Muscle of leg (tissue), 16 donors: ENCODE measurements around the gene RBM14. TPM values are rescaled to one million over a fixed set of nuclear protein-coding genes. Genes with fewer than 3 reads are reported as not detected.

Source experiments
- DNase-seq: peaks from one replicate; pipeline ENCODE4 v3.0.0; 2013
- H3K27ac ChIP-seq: one replicate; pipeline ENCODE4 v1.5.1; 2013; ENCODE audit warnings: mild to moderate bottlenecking, low read length, control low read depth
- H3K27me3 ChIP-seq: one replicate; pipeline ENCODE4 v1.6.1; 2013; ENCODE audit warnings: low read length; ENCODE audit not compliant: control insufficient read depth, insufficient read depth
- H3K36me3 ChIP-seq: one replicate; pipeline ENCODE4 v1.6.1; 2013; ENCODE audit warnings: low read length; ENCODE audit not compliant: control insufficient read depth, insufficient read depth
- H3K4me1 ChIP-seq: one replicate; pipeline ENCODE4 v1.6.1; 2013; ENCODE audit warnings: low read length; ENCODE audit not compliant: control insufficient read depth, insufficient read depth
- H3K4me3 ChIP-seq: one replicate; pipeline ENCODE4 v1.5.1; 2013; ENCODE audit warnings: low read length, control low read depth
- H3K9me3 ChIP-seq: replicated peaks from 2 replicates; pipeline ENCODE4 v1.6.1; 2013; ENCODE audit warnings: low read depth, low read length; ENCODE audit not compliant: control insufficient read depth
- WGBS: methylation state at CpG from one replicate; pipeline ENCODE4 v1.1.5; 2013; ENCODE audit warnings: missing lambda C conversion rate; ENCODE audit not compliant: insufficient coverage; 5-methylcytosine and 5-hydroxymethylcytosine counted together
- long read RNA-seq, 11 donors: transcript quantifications; one replicate each; lab custom pipeline, GENCODE V29; 2026
- polyA plus RNA-seq, 8 donors: library from polyadenylated mRNA; unstranded; fragments of 120-200 nt; gene quantifications; one replicate each; pipeline versions ENCODE4 v1.2.1 to v1.2.3, GENCODE V29; 2013; ENCODE audit warnings: inconsistent platforms in 1 of 8, low replicate concordance in 1 of 8; ENCODE audit not compliant: insufficient read length in 8 of 8, insufficient read depth in 1 of 8
- total RNA-seq: library from RNA; stranded (reverse); fragments of 120-200 nt; gene quantifications from one replicate; pipeline ENCODE4 v1.2.4, GENCODE V29; 2013

The RBM14 gene, protein sequence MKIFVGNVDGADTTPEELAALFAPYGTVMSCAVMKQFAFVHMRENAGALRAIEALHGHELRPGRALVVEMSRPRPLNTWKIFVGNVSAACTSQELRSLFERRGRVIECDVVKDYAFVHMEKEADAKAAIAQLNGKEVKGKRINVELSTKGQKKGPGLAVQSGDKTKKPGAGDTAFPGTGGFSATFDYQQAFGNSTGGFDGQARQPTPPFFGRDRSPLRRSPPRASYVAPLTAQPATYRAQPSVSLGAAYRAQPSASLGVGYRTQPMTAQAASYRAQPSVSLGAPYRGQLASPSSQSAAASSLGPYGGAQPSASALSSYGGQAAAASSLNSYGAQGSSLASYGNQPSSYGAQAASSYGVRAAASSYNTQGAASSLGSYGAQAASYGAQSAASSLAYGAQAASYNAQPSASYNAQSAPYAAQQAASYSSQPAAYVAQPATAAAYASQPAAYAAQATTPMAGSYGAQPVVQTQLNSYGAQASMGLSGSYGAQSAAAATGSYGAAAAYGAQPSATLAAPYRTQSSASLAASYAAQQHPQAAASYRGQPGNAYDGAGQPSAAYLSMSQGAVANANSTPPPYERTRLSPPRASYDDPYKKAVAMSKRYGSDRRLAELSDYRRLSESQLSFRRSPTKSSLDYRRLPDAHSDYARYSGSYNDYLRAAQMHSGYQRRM
- total RNA-seq (25.9 TPM), polyA plus RNA-seq (10 to 100 TPM; 35.2 to 56.5 (median 42.9) TPM)
- long read RNA-seq, donor 1, result 0 reads
- long read RNA-seq, donor 2, result 0 reads
- long read RNA-seq, donor 3, transcript RBM14-201 (3 exons, 2,828 nt), result major isoform, 5 of 15 reads
- long read RNA-seq, donor 3, partial matches to known transcripts, result 10 of 15 reads
- long read RNA-seq, donor 3, other reads (novel, unspliced or antisense), result 0 of 15 reads
- long read RNA-seq, donor 4, partial matches to known transcripts, result 17 of 18 reads
- long read RNA-seq, donor 4, other reads (novel, unspliced or antisense), result 0 of 18 reads
- long read RNA-seq, donor 5, transcript RBM14-201 (3 exons, 2,828 nt), result major isoform, 6 of 31 reads
- long read RNA-seq, donor 5, partial matches to known transcripts, result 25 of 31 reads
- long read RNA-seq, donor 5, other reads (novel, unspliced or antisense), result 0 of 31 reads
- long read RNA-seq, donor 6, transcript RBM14-201 (3 exons, 2,828 nt), result major isoform, 6 of 20 reads
- long read RNA-seq, donor 6, partial matches to known transcripts, result 14 of 20 reads
- long read RNA-seq, donor 6, other reads (novel, unspliced or antisense), result 0 of 20 reads
- long read RNA-seq, donor 7, partial matches to known transcripts, result 24 of 28 reads
- long read RNA-seq, donor 7, other reads (novel, unspliced or antisense), result 0 of 28 reads
- long read RNA-seq, donor 8, partial matches to known transcripts, result 7 of 9 reads
- long read RNA-seq, donor 8, other reads (novel, unspliced or antisense), result 0 of 9 reads
- long read RNA-seq, donor 9, transcript RBM14-201 (3 exons, 2,828 nt), result major isoform, 5 of 16 reads
- long read RNA-seq, donor 9, partial matches to known transcripts, result 11 of 16 reads
- long read RNA-seq, donor 9, other reads (novel, unspliced or antisense), result 0 of 16 reads
- long read RNA-seq, donor 10, transcript RBM14-201 (3 exons, 2,828 nt), result major isoform, 6 of 32 reads
- long read RNA-seq, donor 10, partial matches to known transcripts, result 25 of 32 reads
- long read RNA-seq, donor 10, other reads (novel, unspliced or antisense), result 0 of 32 reads
- long read RNA-seq, donor 11, partial matches to known transcripts, result 8 of 9 reads
- long read RNA-seq, donor 11, other reads (novel, unspliced or antisense), result 0 of 9 reads

DNA sequence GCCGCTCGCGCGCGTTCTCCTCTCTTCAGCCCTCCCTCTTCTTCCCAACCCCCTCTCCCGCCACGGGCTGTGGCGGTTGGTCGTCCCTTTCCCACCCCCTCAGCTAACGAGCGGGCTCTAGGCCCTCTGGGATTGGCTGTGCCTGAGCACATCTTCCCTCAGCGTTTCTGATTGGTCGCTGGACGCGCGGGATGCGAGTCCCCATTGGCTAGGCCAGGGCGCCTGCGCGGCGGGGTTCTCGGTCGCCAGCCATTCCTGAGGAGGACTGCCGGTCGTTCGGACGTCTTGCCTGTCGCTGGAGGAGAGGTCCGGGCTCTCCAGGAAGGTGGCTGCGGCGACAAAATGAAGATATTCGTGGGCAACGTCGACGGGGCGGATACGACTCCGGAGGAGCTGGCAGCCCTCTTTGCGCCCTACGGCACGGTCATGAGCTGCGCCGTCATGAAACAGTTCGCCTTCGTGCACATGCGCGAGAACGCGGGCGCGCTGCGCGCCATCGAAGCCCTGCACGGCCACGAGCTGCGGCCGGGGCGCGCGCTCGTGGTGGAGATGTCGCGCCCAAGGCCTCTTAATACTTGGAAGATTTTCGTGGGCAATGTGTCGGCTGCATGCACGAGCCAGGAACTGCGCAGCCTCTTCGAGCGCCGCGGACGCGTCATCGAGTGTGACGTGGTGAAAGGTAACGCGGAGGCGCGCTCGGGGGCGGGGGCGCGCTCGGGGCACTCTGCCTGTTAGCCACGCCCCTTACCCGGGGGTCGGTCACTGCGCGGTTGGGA, at the start of gene RBM14:
RBM14 (plus strand) TSS at position 252 of the 776 bp plus-strand sequence; CDS start at position 343, 91 bp downstream.
- Histone ChIP-seq H3K4me3 (peak within 1 kb of the TSS; percentile 78), H3K27ac (peak within 1 kb of the TSS; percentile 99), H3K36me3 (peaks cover 19% of the 10 kb centered on the region), H3K27me3 (no peaks in the 10 kb centered on the region), H3K9me3 (no peaks in the 10 kb centered on the region), H3K4me1 (peaks cover 27% of the 10 kb centered on the region)
- peak; percentile 100 for DNase-seq
- under 1% methylated on average over 87 of the region's 90 CpGs for WGBS

DNA sequence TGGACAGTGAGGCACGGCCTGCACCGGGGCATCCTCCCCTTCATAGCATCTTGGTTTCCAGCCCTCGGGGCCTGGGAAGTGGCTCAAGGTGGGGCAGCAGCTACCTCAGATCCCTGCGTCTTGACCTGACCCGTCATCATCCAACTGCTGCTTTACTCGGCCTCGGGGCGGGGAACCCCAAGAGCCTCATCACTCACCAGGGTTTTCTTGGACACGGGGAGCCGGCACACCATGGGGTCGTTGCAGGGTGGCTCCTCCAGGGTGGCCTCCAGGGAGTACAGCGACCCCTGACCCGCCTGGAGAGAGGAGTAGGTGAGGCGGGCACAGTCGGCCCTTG, 48.7 kb upstream of the RBM14 start:
- H3K27me3 ChIP-seq, result peaks cover 4% of the 10 kb centered on the region
- 29% methylated on average over 10 of the region's 15 CpGs for whole genome bisulfite sequencing
- DNase-seq, result no peak
- peaks cover 10% of the 10 kb centered on the region for H3K4me1 ChIP-seq
- peaks cover 15% of the 10 kb centered on the region for H3K36me3 ChIP-seq
- H3K27ac ChIP-seq, result no peak overlapping the region
- peak overlapping the region; percentile 37 for H3K4me3 ChIP-seq
- no peaks in the 10 kb centered on the region for H3K9me3 ChIP-seq

DNA sequence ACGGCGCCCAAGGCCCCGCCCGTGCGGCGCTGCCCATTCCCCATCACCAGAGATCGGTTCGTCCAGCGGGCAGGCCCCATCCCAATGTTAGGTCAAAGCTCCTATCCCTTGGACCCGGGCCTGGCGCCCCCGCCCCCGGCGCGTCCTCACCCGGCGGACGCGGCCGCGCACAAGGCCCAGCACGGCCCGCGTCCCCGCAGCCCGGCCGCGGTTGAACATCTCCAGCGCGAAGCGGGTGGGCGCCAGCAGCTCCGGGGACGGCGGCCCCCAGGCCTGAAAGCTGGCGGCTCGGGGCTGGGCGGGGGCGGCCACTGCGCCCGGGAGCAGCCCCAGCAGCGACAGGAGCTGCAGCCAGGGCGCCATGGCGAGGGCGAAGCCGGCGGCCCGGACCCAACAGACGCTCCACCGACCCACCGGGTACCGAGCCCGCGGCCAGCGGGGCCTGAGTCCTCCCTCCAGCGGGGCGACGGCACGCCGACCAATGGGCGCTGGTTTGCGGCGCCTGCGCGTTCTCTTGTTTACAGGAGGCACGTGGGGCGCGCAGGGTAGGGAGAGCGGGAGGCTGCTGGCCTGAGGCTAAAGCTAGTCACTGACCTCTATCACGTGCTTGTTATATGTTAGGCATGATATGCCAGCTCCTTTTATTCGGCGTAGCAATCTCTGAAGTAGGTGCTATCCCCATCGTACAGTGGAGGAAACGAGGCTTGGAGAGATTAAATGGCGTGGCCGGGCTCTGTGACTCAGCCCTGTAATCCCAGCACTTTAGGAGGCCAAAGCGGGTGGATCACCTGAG, 48.1 kb upstream of the RBM14 start, which contains the start of gene CTSF:
CTSF (minus strand) TSS at position 483 of the 793 bp plus-strand sequence; CDS start at position 363, 120 bp downstream.
- H3K36me3 ChIP-seq, result peaks cover 10% of the 10 kb centered on the region
- peaks cover 10% of the 10 kb centered on the region for H3K4me1 ChIP-seq
- no peaks in the 10 kb centered on the region for H3K9me3 ChIP-seq
- peak; percentile 86 for DNase-seq
- no peak within 1 kb of the TSS for H3K27ac ChIP-seq
- H3K4me3 ChIP-seq, result peak within 1 kb of the TSS; percentile 37
- WGBS, result 4% methylated on average over 76 of the region's 77 CpGs
- H3K27me3 ChIP-seq, result peaks cover 4% of the 10 kb centered on the region

DNA sequence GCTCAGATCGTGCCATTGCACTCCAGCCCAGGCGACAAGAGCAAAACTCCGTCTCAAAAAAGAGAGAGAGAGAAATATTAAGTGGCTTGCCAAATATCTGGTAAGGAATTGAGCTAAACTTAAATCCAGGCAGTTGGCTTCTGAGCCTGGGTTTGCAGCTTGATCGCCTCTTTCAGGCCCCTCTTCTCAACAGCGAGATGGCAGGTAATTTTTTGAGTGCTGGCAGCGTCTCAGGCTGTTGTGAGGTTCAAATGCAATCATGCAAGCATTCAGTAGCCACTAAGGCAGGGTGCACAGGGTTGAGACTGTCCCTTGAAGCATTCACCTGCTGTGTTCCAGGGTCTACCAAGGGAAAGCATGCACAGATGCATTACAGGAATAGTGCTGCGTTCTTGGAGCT, 47.4 kb upstream of the RBM14 start:
- peaks cover 10% of the 10 kb centered on the region for H3K4me1 ChIP-seq
- peaks cover 5% of the 10 kb centered on the region for H3K36me3 ChIP-seq
- H3K9me3 ChIP-seq, result no peaks in the 10 kb centered on the region
- H3K27ac ChIP-seq, result no peak overlapping the region
- no peak overlapping the region for H3K4me3 ChIP-seq
- peaks cover 4% of the 10 kb centered on the region for H3K27me3 ChIP-seq
- WGBS, result 72% methylated on average over 7 of the region's 7 CpGs
- no peak for DNase-seq

DNA sequence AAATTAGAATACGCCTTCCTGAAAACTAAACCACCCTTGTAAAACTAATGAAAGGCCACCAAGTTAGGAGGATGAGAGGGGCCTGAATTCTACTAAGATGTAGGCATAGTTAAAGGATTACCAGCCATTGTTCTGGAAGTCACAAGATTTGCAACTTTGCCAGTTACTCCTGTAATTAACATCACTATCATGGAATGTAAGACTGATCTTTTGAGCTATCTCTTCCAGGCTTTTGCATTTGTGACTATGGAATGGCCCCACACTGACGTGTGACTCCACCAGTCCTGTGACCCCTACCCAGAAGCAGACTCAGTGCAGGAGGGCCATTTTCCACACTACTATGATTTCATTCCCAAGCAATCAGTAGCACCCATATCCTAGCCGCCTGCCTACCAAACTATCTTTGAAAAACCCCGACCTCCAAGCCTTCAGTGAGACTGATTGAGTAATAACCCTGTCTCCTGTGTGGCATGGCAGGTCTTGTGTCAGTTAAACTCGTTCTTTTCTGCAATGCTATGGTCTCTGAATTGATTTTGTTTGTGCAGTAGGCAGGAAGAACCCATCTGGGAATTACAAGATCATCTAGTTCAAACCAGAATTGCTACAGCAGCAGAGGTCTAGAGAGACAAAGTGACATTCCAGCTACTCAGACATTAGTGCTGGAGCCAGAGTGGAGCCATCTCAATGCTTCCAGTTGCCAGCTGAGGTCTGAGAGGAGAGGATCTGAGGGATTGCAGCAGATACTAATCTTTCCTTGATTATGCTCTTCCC, 46.2 kb upstream of the RBM14 start:
- Histone ChIP-seq H3K27ac (no peak overlapping the region), H3K9me3 (no peaks in the 10 kb centered on the region), H3K27me3 (peaks cover 4% of the 10 kb centered on the region), H3K4me3 (no peak overlapping the region), H3K4me1 (peaks cover 10% of the 10 kb centered on the region), H3K36me3 (peaks cover 4% of the 10 kb centered on the region)
- DNase-seq, result no peak
- WGBS, result 18% methylated on average over 2 of the region's 5 CpGs

DNA sequence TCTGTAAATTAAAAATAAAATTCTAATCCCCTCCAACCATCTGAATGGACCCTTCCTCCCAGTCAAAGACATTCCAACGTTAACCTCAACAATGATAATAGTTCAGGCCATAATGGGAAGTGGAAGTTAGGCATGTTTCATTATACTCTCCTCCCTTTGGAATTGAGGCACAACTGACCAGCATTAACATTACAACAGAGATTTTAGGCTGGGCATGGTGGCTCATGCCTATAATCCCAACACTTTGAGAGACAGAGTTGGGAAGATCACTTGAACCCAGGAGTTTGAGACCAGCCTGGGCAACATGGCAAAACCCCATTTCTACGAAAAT, 45.6 kb upstream of the RBM14 start:
- Histone ChIP-seq H3K4me3 (no peak overlapping the region), H3K9me3 (no peaks in the 10 kb centered on the region), H3K36me3 (peaks cover 2% of the 10 kb centered on the region), H3K27ac (no peak overlapping the region), H3K27me3 (peaks cover 4% of the 10 kb centered on the region), H3K4me1 (peaks cover 10% of the 10 kb centered on the region)
- no peak for DNase-seq
- 100% methylated on average over 1 of the region's 2 CpGs for WGBS

DNA sequence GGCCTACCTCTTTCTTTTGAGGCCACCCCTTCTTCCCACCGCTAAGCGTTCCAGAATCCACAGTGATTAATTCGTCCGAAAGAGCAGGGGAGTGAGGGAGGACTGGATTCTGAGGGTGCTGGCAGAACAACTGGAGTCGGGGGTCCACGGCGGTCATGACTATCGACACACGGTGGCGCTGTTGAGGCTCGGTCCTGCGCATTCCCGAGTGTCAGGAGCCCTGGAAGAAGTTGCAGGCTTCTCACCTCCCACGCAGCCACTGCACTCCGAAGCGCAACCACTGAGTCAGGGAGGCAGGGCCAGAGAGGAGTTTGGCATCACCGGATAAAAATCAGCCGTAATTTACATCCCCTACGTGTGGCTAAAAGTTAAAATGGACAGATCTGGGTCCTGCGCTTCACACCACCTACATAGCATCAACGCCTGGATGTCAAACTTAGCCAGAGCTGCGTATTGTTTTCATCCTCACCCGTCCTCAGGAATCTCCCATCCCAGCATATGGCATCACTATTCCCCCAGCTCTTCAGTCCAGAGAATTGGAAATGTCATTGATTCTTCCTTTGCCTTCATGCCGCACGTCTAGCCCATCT, 37.3 kb upstream of the RBM14 start:
- H3K27me3 ChIP-seq, result peaks cover 3% of the 10 kb centered on the region
- DNase-seq, result peak; percentile 75
- H3K36me3 ChIP-seq, result no peaks in the 10 kb centered on the region
- no peaks in the 10 kb centered on the region for H3K9me3 ChIP-seq
- H3K4me3 ChIP-seq, result no peak overlapping the region
- no peak overlapping the region for H3K27ac ChIP-seq
- 20% methylated on average over 17 of the region's 25 CpGs for WGBS
- H3K4me1 ChIP-seq, result peaks cover 4% of the 10 kb centered on the region
